Measurements from ENCODE around the gene FOXN3.

FOXN3 gene

GRCh38 chr14:89365061-89365801, 51.8 kb downstream of the FOXN3 start:
- DNase-seq (ENCODE audit: low read depth in 2 of 3, low spot score in 1 of 3): peak; percentile 34 to 50 (median 43)

DNA sequence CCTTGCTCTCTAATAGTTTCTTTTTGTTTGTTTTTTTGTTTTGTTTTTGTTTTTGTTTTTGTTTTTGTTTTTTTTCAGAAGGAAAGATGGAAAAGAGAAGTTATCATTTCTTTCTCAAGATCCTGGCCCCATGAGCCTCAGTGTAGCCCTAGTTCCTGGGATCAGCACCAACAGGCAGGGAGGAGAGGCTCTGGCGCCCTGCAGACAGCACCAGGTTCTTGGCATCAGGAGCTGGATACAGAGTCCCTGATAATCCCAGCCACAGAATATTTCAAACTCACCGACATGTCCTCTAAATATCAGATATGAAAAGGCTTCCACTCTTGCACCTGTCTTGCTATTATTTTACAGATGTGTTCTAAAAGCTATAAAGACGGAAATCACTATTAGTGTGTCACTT, 52.7 kb downstream of the FOXN3 start:
- DNase-seq (ENCODE audit: low read depth in 2 of 3, low spot score in 1 of 3): no peak

GRCh38 chr14:89360277-89360676, 56.8 kb downstream of the FOXN3 start:
- DNase-seq (ENCODE audit: low read depth in 2 of 3, low spot score in 1 of 3): no peak

GRCh38 chr14:89359477-89360222, 57.4 kb downstream of the FOXN3 start:
- no peak for DNase-seq (ENCODE audit: low read depth in 2 of 3, low spot score in 1 of 3)

GRCh38 chr14:89357655-89358297, 59.3 kb downstream of the FOXN3 start:
- DNase-seq (ENCODE audit: low read depth in 2 of 3, low spot score in 1 of 3): no peak

- no peak for DNase-seq (ENCODE audit: low read depth in 2 of 3, low spot score in 1 of 3)
Measured at GRCh38 chr14:89356927-89357326, 60.1 kb downstream of the FOXN3 start.

DNA sequence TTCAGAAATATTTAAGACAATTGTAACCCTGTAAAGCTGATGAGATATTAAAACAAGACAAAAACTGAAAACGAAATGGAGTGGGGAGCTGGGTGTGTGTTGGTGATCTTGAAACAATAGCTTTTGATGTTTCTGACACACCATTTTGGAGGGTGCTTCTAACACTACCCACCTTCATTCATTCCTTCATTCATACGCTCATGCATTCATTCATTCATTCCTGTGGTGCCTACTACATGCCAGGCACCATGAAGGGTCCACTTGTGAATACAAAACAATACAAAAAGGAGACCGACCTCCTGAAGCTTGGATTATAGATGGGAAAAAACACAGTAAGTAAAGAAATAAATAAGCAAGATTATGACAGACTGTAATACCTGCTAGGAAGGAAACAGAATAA, 60.5 kb downstream of the FOXN3 start:
- no peak for DNase-seq (ENCODE audit: low read depth in 2 of 3, low spot score in 1 of 3)

DNA sequence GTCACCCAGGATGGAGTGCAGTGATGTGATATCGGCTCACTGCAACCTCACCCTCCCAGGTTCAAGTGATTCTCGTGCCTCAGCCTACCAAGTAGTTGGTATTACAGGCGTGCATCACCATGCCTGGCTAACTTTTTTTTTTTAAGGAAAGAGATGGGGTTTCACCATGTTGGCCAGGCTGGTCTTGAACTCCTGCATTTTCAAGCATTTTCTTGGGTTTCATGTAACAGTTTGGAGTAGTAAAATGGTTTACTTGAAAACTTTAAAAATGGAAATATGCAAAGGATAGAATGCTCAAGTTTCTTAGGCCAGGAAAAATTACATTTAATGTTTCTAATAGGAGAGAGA, 63.3 kb downstream of the FOXN3 start:
- no peak for DNase-seq (ENCODE audit: low read depth in 2 of 3, low spot score in 1 of 3)

GRCh38 chr14:89352976-89353765, 63.9 kb downstream of the FOXN3 start:
- no peak for DNase-seq (ENCODE audit: low read depth in 2 of 3, low spot score in 1 of 3)

- DNase-seq (ENCODE audit: low read depth in 2 of 3, low spot score in 1 of 3): no peak
Measured at GRCh38 chr14:89351516-89352404, 65.3 kb downstream of the FOXN3 start.

- DNase-seq (ENCODE audit: low read depth in 2 of 3, low spot score in 1 of 3): no peak
Measured at GRCh38 chr14:89351221-89351515, 65.9 kb downstream of the FOXN3 start.

DNA sequence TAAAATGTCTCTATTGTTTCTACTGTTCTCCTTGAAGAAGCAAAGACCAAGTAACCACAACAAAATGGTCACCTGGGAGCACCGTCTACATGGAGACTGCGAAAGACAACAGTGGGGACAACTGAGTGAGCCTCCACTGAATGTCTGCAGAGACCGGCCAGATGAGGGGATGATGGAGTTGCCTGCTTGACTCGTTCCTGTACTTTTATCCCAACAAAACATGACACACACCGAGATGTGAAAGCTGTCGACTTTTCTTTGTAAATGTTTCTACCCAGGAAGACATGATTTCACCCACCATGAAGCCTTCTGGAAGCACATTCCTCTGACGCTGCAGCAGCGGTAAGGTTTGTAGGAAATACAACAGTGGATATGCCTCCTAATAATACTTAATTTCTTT, 66.9 kb downstream of the FOXN3 start:
- DNase-seq (ENCODE audit: low read depth in 2 of 3, low spot score in 1 of 3): no peak

- no peak for DNase-seq (ENCODE audit: low read depth in 2 of 3, low spot score in 1 of 3)
Measured at GRCh38 chr14:89349171-89350008, 67.6 kb downstream of the FOXN3 start.

- DNase-seq (ENCODE audit: low read depth in 2 of 3, low spot score in 1 of 3): no peak
Measured at GRCh38 chr14:89348722-89349121, 68.3 kb downstream of the FOXN3 start.

DNA sequence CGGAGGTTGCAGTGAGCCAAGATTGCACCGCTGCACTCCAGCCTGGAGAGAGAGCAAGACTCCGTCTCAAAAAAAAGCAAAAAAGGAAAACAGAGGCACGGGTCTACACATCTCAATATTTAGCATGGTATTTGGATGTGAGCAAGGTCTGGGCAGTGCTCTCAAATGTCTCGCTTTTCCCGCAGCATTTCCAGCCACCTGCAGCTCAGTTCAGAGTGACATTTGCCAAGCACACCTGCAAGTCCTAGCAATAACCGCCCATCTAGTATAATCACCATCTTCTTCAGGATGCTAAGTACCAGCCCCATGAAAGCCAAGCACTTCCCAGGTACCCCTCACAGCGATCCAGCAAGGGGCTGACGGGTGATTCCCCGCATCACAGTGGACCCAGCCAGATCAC, 69.1 kb downstream of the FOXN3 start:
- DNase-seq (ENCODE audit: low read depth in 2 of 3, low spot score in 1 of 3): no peak

- no peak for DNase-seq (ENCODE audit: low read depth in 2 of 3, low spot score in 1 of 3)
Measured at GRCh38 chr14:89344920-89345254, 72.1 kb downstream of the FOXN3 start.

GRCh38 chr14:89343356-89343755, 73.7 kb downstream of the FOXN3 start:
- DNase-seq (ENCODE audit: low read depth in 2 of 3, low spot score in 1 of 3): no peak

DNA sequence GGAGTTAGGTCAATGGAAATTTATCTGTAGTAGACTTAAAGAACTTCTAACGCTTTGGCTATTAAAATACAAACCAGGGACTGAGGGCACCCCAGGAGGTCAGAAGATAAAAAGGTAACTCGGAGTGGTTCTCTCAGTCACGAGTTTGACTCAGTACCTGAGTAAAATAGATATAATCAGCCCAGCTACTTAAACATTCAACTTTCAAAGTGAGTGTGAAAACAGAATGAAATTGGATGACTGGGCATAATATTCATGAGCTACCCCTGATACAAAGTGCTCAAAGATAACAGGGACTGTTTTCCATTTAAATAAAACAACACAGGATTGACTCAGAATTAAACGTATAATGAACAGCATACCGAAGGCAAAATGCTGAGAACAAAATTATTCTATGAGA, 75.0 kb downstream of the FOXN3 start:
- no peak for DNase-seq (ENCODE audit: low read depth in 2 of 3, low spot score in 1 of 3)

DNA sequence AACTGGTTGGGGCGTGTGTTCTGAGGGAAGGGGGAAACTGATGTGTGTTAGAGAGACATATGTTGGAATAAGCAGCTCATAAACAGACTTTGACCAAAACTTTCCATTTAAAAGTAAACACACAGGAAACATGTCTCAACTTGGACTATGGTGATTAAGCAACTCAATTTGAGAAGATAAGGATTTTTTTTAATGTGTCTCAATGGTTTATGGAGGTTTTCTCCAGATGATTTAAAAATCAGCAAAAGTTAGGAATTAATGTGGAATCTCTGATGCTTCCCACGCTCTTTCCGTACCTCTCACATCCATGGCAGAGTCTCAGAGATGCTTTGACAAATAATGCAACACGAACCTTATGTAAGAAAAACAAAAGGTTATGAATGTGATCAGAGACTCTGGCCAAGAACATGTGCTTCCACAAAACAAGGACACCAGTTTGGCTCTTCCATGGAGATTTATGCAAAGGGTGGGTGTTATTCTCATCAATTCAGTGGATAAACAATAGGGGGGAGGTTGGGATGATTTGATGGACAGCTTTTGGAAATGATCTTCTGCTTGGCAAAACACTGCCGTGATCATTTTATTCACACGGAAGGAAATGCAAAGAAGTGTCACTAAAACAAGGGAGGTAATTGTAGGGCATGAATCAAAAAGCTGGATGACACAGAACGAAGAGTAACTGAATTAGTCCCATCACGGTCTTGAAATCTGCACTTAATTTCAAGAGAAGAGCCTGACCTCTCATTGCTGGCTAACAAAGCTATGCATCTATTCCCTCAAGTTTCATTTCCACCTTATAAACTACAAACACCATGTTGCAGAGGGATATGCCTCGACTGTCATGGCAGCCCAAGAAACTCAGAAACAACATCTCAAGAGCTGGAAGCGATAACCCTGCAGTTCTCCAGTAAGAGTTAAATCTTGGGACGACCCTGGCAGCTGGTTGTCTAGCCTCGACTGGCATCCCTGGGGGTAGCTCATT, 76.5 kb downstream of the FOXN3 start:
- no peak for DNase-seq (ENCODE audit: low read depth in 2 of 3, low spot score in 1 of 3)
